ENCODE data around the gene NACC1. TPM values are rescaled to one million over a fixed set of nuclear protein-coding genes. Genes with fewer than 3 reads are reported as not detected.
"Not testable (repeated sequence)": the region's sequence is repeated elsewhere in the genome, so short reads cannot be mapped to it uniquely, and the experiment has no call there.

The NACC1 gene
- total RNA-seq, 2 donors from 2014 or later: 53.6 to 76.0 TPM

- ATAC-seq (replicated peaks in 1 of 2) (no peak), DNase-seq (no peak)
- H3K27me3 Mint-ChIP-seq (ENCODE audit: low read depth): no peaks in the 10 kb centered on the region
- peaks cover 0 to 2% of the 10 kb centered on the region in 2 donors for H3K36me3 Mint-ChIP-seq (ENCODE audit: insufficient read depth in 2 of 2)
- peak overlapping the region; percentile 67 for H3K27ac Mint-ChIP-seq
- no peaks in the 10 kb centered on the region for H3K9me3 Mint-ChIP-seq
- peaks cover 72% of the 10 kb centered on the region for H3K4me1 Mint-ChIP-seq (ENCODE audit: low read depth)
- peak overlapping the region; percentile 77 to 89 for H3K4me3 Mint-ChIP-seq
These were observed 47.3 kb downstream of the NACC1 start for GRCh38 chr19:13165162-13165997.

GRCh38 chr19:13166151-13166550 lies 48.1 kb downstream of the NACC1 start:
- H3K27ac Mint-ChIP-seq; ATAC-seq (replicated peaks in 1 of 2); H3K9me3 Mint-ChIP-seq; H3K36me3 Mint-ChIP-seq (ENCODE audit: insufficient read depth in 2 of 2); DNase-seq; H3K27me3 Mint-ChIP-seq (ENCODE audit: low read depth): not testable (repeated sequence)
- peak overlapping the region; percentile 27 to 32 for H3K4me3 Mint-ChIP-seq
- peaks cover 76% of the 10 kb centered on the region for H3K4me1 Mint-ChIP-seq (ENCODE audit: low read depth)

GRCh38 chr19:13169769-13170168 lies 51.7 kb downstream of the NACC1 start:
- no peak for DNase-seq
- H3K4me1 Mint-ChIP-seq (ENCODE audit: low read depth): peaks cover 81% of the 10 kb centered on the region
- H3K4me3 Mint-ChIP-seq: peak overlapping the region in 1 of 2 donors; percentile 57
- H3K36me3 Mint-ChIP-seq (ENCODE audit: insufficient read depth in 2 of 2): peaks cover 2 to 3% of the 10 kb centered on the region in 2 donors
- no peaks in the 10 kb centered on the region for H3K27me3 Mint-ChIP-seq (ENCODE audit: low read depth)
- no peak for ATAC-seq (replicated peaks in 1 of 2)
- no peaks in the 10 kb centered on the region for H3K9me3 Mint-ChIP-seq
- peak overlapping the region; percentile 21 for H3K27ac Mint-ChIP-seq

- Mint-ChIP-seq H3K4me3 (peak overlapping the region; percentile 46 to 91), H3K4me1 (ENCODE audit: low read depth) (peaks cover 67% of the 10 kb centered on the region), H3K36me3 (ENCODE audit: insufficient read depth in 2 of 2) (peaks cover 2 to 3% of the 10 kb centered on the region in 2 donors), H3K27me3 (ENCODE audit: low read depth) (no peaks in the 10 kb centered on the region), H3K9me3 (no peaks in the 10 kb centered on the region), H3K27ac (peak overlapping the region; percentile 98)
- DNase-seq (no peak), ATAC-seq (replicated peaks in 1 of 2) (no peak)
These were observed 53.1 kb downstream of the NACC1 start for GRCh38 chr19:13171146-13171545.

- Mint-ChIP-seq H3K36me3 (ENCODE audit: insufficient read depth in 2 of 2) (peaks cover 2 to 3% of the 10 kb centered on the region in 2 donors), H3K27ac (peak overlapping the region; percentile 98), H3K4me3 (peak overlapping the region; percentile 91 to 97), H3K27me3 (ENCODE audit: low read depth) (no peaks in the 10 kb centered on the region), H3K4me1 (ENCODE audit: low read depth) (peaks cover 53% of the 10 kb centered on the region), H3K9me3 (no peaks in the 10 kb centered on the region)
- DNase-seq (peak; percentile 90), ATAC-seq (replicated peaks in 1 of 2) (peak; percentile 24 to 42)
These were observed 54.5 kb downstream of the NACC1 start for GRCh38 chr19:13172346-13173138.

- Mint-ChIP-seq H3K4me1 (ENCODE audit: low read depth) (peaks cover 46% of the 10 kb centered on the region), H3K27me3 (ENCODE audit: low read depth) (no peaks in the 10 kb centered on the region), H3K36me3 (ENCODE audit: insufficient read depth in 2 of 2) (peaks cover 0 to 3% of the 10 kb centered on the region in 2 donors), H3K9me3 (no peaks in the 10 kb centered on the region), H3K4me3 (peak overlapping the region; percentile 91 to 97), H3K27ac (peak overlapping the region; percentile 98)
- DNase-seq (no peak), ATAC-seq (replicated peaks in 1 of 2) (no peak)
These were observed 55.2 kb downstream of the NACC1 start for GRCh38 chr19:13173139-13173737.

GRCh38 chr19:13176345-13176744 lies 58.3 kb downstream of the NACC1 start:
- DNase-seq: no peak
- no peak for ATAC-seq (replicated peaks in 1 of 2)
- H3K9me3 Mint-ChIP-seq: no peaks in the 10 kb centered on the region
- H3K4me1 Mint-ChIP-seq (ENCODE audit: low read depth): peaks cover 34% of the 10 kb centered on the region
- H3K36me3 Mint-ChIP-seq (ENCODE audit: insufficient read depth in 2 of 2): peaks cover 0 to 3% of the 10 kb centered on the region in 2 donors
- H3K27ac Mint-ChIP-seq: no peak overlapping the region
- H3K27me3 Mint-ChIP-seq (ENCODE audit: low read depth): no peaks in the 10 kb centered on the region
- no peak overlapping the region for H3K4me3 Mint-ChIP-seq

- not testable (repeated sequence) for H3K9me3 Mint-ChIP-seq; H3K4me3 Mint-ChIP-seq; H3K36me3 Mint-ChIP-seq (ENCODE audit: insufficient read depth in 2 of 2); H3K27me3 Mint-ChIP-seq (ENCODE audit: low read depth); DNase-seq; ATAC-seq (replicated peaks in 1 of 2); H3K27ac Mint-ChIP-seq
- H3K4me1 Mint-ChIP-seq (ENCODE audit: low read depth): peaks cover 32% of the 10 kb centered on the region
These were observed 59.5 kb downstream of the NACC1 start for GRCh38 chr19:13177584-13177983.

- peaks cover 26% of the 10 kb centered on the region for H3K4me1 Mint-ChIP-seq (ENCODE audit: low read depth)
- not testable (repeated sequence) for H3K27ac Mint-ChIP-seq; H3K36me3 Mint-ChIP-seq (ENCODE audit: insufficient read depth in 2 of 2); H3K4me3 Mint-ChIP-seq; ATAC-seq (replicated peaks in 1 of 2); DNase-seq; H3K9me3 Mint-ChIP-seq; H3K27me3 Mint-ChIP-seq (ENCODE audit: low read depth)
These were observed 60.2 kb downstream of the NACC1 start for GRCh38 chr19:13178291-13178690.

GRCh38 chr19:13181747-13182388 lies 63.8 kb downstream of the NACC1 start:
- Mint-ChIP-seq H3K36me3 (ENCODE audit: insufficient read depth in 2 of 2) (no peaks in the 10 kb centered on the region), H3K27ac (peak overlapping the region; percentile 85), H3K9me3 (no peaks in the 10 kb centered on the region), H3K27me3 (ENCODE audit: low read depth) (no peaks in the 10 kb centered on the region), H3K4me1 (ENCODE audit: low read depth) (peaks cover 32% of the 10 kb centered on the region), H3K4me3 (peak overlapping the region; percentile 49 to 58)
- DNase-seq: peak in 1 of 2 donors; percentile 56
- ATAC-seq (replicated peaks in 1 of 2): peak; percentile 73 to 75

GRCh38 chr19:13184926-13185325 lies 66.9 kb downstream of the NACC1 start:
- not testable (repeated sequence) for H3K4me3 Mint-ChIP-seq; H3K36me3 Mint-ChIP-seq (ENCODE audit: insufficient read depth in 2 of 2); ATAC-seq (replicated peaks in 1 of 2); DNase-seq; H3K27me3 Mint-ChIP-seq (ENCODE audit: low read depth); H3K27ac Mint-ChIP-seq; H3K9me3 Mint-ChIP-seq
- H3K4me1 Mint-ChIP-seq (ENCODE audit: low read depth): peaks cover 42% of the 10 kb centered on the region

GRCh38 chr19:13185763-13186657 lies 67.9 kb downstream of the NACC1 start:
- H3K4me1 Mint-ChIP-seq (ENCODE audit: low read depth): peaks cover 31% of the 10 kb centered on the region
- H3K9me3 Mint-ChIP-seq; H3K27ac Mint-ChIP-seq; ATAC-seq (replicated peaks in 1 of 2); H3K4me3 Mint-ChIP-seq; DNase-seq; H3K27me3 Mint-ChIP-seq (ENCODE audit: low read depth); H3K36me3 Mint-ChIP-seq (ENCODE audit: insufficient read depth in 2 of 2): not testable (repeated sequence)

Data from activated T-cell treated with anti-CD3 and anti-CD28 coated beads, Interleukin-2, amount 50 U/mL, for 72 hours (primary cell).